A549 (cell line): ENCODE data around the gene FGF14. TPM values are rescaled to one million over a fixed set of nuclear protein-coding genes. Genes with fewer than 3 reads are reported as not detected.

ENCODE experiments used
- ATAC-seq, 2 experiments: fragments of 200-7000 bp in 1 of 2; fragments of >200 bp in 1 of 2; cut with Nextera tagmentation in 1 of 2; cut with Tn5 transposase in 1 of 2; 3 replicates each; pipeline versions ENCODE4 v1.8.0 to v1.9.1; 2018 to 2020; ENCODE audit warnings: mild to moderate bottlenecking in 1 of 2, moderate library complexity in 1 of 2
- CTCF ChIA-PET: fragments of 300-600 bp; sonication (Branson Sonifier 250); formaldehyde crosslinking; extraction: SDS; loops from one replicate; lab custom pipeline; 2021; ENCODE audit warnings: antibody characterized with exemption, inconsistent platforms; lab: Yijun Ruan, JAX
- POLR2A ChIA-PET: fragments of 350-600 bp; formaldehyde crosslinking; extraction: SDS; loops from one replicate; lab custom pipeline; 2021; ENCODE audit warnings: antibody characterized with exemption, inconsistent platforms; lab: Yijun Ruan, JAX
- DNase-seq, 2 experiments: peaks; one replicate each; pipeline versions ENCODE4 v3.0.0 to v3.0.0-alpha.2; 2011 to 2016; ENCODE audit warnings: low read depth in 1 of 2, low spot score in 1 of 2
- FAIRE-seq: peaks from 2 replicates; lab custom pipeline; 2011; peaks lifted over from hg19 to GRCh38; lab: Jason Lieb, UNC
- H3K27ac ChIP-seq, 2 experiments: fragments of >200 bp; sonication (Bioruptor Twin); formaldehyde crosslinking; 3 replicates each; pipeline ENCODE4 v1.5.1; 2016 to 2017
- H3K4me1 ChIP-seq: fragments of >200 bp; sonication (Bioruptor Twin); formaldehyde crosslinking; 3 replicates; pipeline ENCODE4 v1.6.1; 2016
- H3K4me2 ChIP-seq: fragments of >200 bp; sonication (Bioruptor Twin); formaldehyde crosslinking; 3 replicates; pipeline ENCODE4 v1.6.1; 2016
- H3K4me3 ChIP-seq: fragments of >200 bp; sonication (Bioruptor Twin); formaldehyde crosslinking; 3 replicates; pipeline ENCODE4 v1.5.1; 2016
- H3K9me3 ChIP-seq: fragments of >200 bp; sonication (Bioruptor Twin); formaldehyde crosslinking; 3 replicates; pipeline ENCODE4 v1.6.1; 2016
- BHLHE40 ChIP-seq: IDR thresholded peaks from 2 replicates; pipeline ENCODE4 v1.6.1; 2012; ENCODE audit warnings: low read depth, low read length, inconsistent platforms
- CBX8 ChIP-seq: fragments of 200-600 bp; sonication (generic); IDR thresholded peaks from 2 replicates; pipeline ENCODE4 v1.6.1; 2016
- CEBPB ChIP-seq, 2 experiments: fragments of >200 bp in 1 of 2; sonication (Bioruptor Twin) in 1 of 2; formaldehyde crosslinking in 1 of 2; IDR thresholded peaks; 2 replicates each; pipeline ENCODE4 v1.6.1; 2012 to 2016
- CHD2 ChIP-seq: fragments of 150-350 bp; IDR thresholded peaks from 2 replicates; pipeline ENCODE4 v1.6.1; 2014; ENCODE audit warnings: low read length; ENCODE audit not compliant: partially characterized antibody
- EP300 ChIP-seq, 2 experiments: fragments of >200 bp; sonication (Bioruptor Twin); formaldehyde crosslinking; IDR thresholded peaks; 2 replicates in 1 of 2; 3 replicates in 1 of 2; pipeline ENCODE4 v1.6.1; 2016 to 2017
- ESRRA ChIP-seq: fragments of 150-350 bp; IDR thresholded peaks from 2 replicates; pipeline ENCODE4 v1.6.1; 2014; ENCODE audit warnings: mild to moderate bottlenecking, low read length, borderline replicate concordance
- FOSB ChIP-seq: fragments of 250-450 bp; sonication (Bioruptor Pico); IDR thresholded peaks from 2 replicates; pipeline ENCODE4 v1.5.0; 2020; ENCODE audit warnings: mild to moderate bottlenecking, moderate library complexity
- GATA3 ChIP-seq: IDR thresholded peaks from 2 replicates; pipeline ENCODE4 v1.6.1; 2012; ENCODE audit warnings: borderline replicate concordance
- HOXB13 ChIP-seq: fragments of 250-450 bp; sonication (Bioruptor Pico); IDR thresholded peaks from 2 replicates; pipeline ENCODE4 v1.5.0; 2020; ENCODE audit warnings: low read depth, mild to moderate bottlenecking, moderate library complexity
- JUN ChIP-seq, 2 experiments: fragments of >200 bp; sonication (Bioruptor Twin); formaldehyde crosslinking; IDR thresholded peaks; 2 replicates in 1 of 2; 3 replicates in 1 of 2; pipeline ENCODE4 v1.6.1; 2016 to 2017
- JUNB ChIP-seq: fragments of >200 bp; sonication (Bioruptor Twin); formaldehyde crosslinking; IDR thresholded peaks from 2 replicates; pipeline ENCODE4 v1.6.1; 2016
- MAFK ChIP-seq: fragments of 450-650 bp; IDR thresholded peaks from 2 replicates; pipeline ENCODE4 v1.6.1; 2014; ENCODE audit not compliant: partially characterized antibody
- MAZ ChIP-seq: fragments of 150-350 bp; IDR thresholded peaks from 2 replicates; pipeline ENCODE4 v1.6.1; 2014; ENCODE audit warnings: antibody characterized with exemption, low read depth, low read length, borderline replicate concordance
- MYC ChIP-seq: IDR thresholded peaks from 2 replicates; pipeline ENCODE4 v1.6.1; 2012; ENCODE audit warnings: mild to moderate bottlenecking, inconsistent platforms, low read length, improper control_type of control experiment, borderline replicate concordance
- NPAS2 ChIP-seq: fragments of 250-450 bp; sonication (Bioruptor Pico); IDR thresholded peaks from 2 replicates; pipeline ENCODE4 v1.8.0; 2022; ENCODE audit warnings: mild to moderate bottlenecking, moderate library complexity, borderline replicate concordance
- PHF8 ChIP-seq: fragments of 200-600 bp; sonication (generic); IDR thresholded peaks from 2 replicates; pipeline ENCODE4 v1.6.1; 2016; ENCODE audit warnings: low read depth, mild to moderate bottlenecking, antibody characterized with exemption, moderate library complexity, borderline replicate concordance
- POLR2A ChIP-seq: IDR thresholded peaks from 2 replicates; pipeline ENCODE4 v1.6.1; 2012; ENCODE audit warnings: mild to moderate bottlenecking, low read length
- POLR2AphosphoS2 ChIP-seq: conservative IDR thresholded peaks from 2 replicates; pipeline ENCODE4 v1.6.1; 2012; ENCODE audit warnings: low read length, improper control_type of control experiment, inconsistent platforms
- RCOR1 ChIP-seq: fragments of 150-350 bp; IDR thresholded peaks from 2 replicates; pipeline ENCODE4 v1.6.1; 2014; ENCODE audit warnings: antibody characterized with exemption, low read length, low read depth
- SREBF2 ChIP-seq: fragments of 450-650 bp; IDR thresholded peaks from 2 replicates; pipeline ENCODE4 v1.6.1; 2014; ENCODE audit warnings: mild to moderate bottlenecking, moderate library complexity
- TFCP2L1 ChIP-seq: fragments of 250-450 bp; sonication (Bioruptor Pico); IDR thresholded peaks from 2 replicates; pipeline ENCODE4 v1.5.0; 2021; ENCODE audit warnings: mild to moderate bottlenecking
- TP53 ChIP-seq: fragments of 250-450 bp; sonication (Bioruptor Pico); IDR thresholded peaks from 2 replicates; pipeline ENCODE4 v1.5.0; 2021; ENCODE audit warnings: mild to moderate bottlenecking, moderate library complexity
- ZFP36 ChIP-seq: fragments of 450-650 bp; IDR thresholded peaks from 2 replicates; pipeline ENCODE4 v1.6.1; 2014; ENCODE audit warnings: borderline replicate concordance; ENCODE audit not compliant: partially characterized antibody
- ZNF302 ChIP-seq: fragments of 250-450 bp; sonication (Bioruptor Pico); IDR thresholded peaks from 2 replicates; pipeline ENCODE4 v1.9.0; 2021; ENCODE audit warnings: inconsistent platforms, mild to moderate bottlenecking, moderate library complexity
- WGBS: methylation state at CpG from one replicate; pipeline ENCODE4 v1.1.6; 2017; ENCODE audit errors: missing lambda C conversion rate; 5-methylcytosine and 5-hydroxymethylcytosine counted together
- polyA plus RNA-seq, 4 experiments: library from polyadenylated mRNA; depleted of rRNA in 3 of 4; stranded (reverse); fragments of >200 nt; fragmentation: RNase III in 1 of 4; extraction: RNeasy Plus Mini Kit Qiagen cat#74134 plus additional on column Dnase treatment in 1 of 4; gene quantifications; 2 replicates in 3 of 4; 3 replicates in 1 of 4; pipeline ENCODE4 v1.2.3, GENCODE V29; 2011 to 2017
- TF ChIP-seq, protein P1 (sequence below): fragments of 150-350 bp; IDR thresholded peaks from 2 replicates; pipeline ENCODE4 v1.6.1; 2014; ENCODE audit warnings: low read depth, mild to moderate bottlenecking, low read length
- TF ChIP-seq, protein P2 (sequence below): IDR thresholded peaks from 2 replicates; pipeline ENCODE4 v1.6.1; 2012; ENCODE audit warnings: low read depth, borderline replicate concordance
- TF ChIP-seq, protein P3 (sequence below): IDR thresholded peaks from 2 replicates; pipeline ENCODE4 v1.6.1; 2012
- TF ChIP-seq, protein P4 (sequence below): fragments of 450-650 bp; IDR thresholded peaks from 2 replicates; pipeline ENCODE4 v1.6.1; 2014; ENCODE audit warnings: antibody characterized with exemption

FGF14 gene
- polyA plus RNA-seq, 2 of the 4 experiments (the other 2 are of a cell fraction) = not detected

DNA sequence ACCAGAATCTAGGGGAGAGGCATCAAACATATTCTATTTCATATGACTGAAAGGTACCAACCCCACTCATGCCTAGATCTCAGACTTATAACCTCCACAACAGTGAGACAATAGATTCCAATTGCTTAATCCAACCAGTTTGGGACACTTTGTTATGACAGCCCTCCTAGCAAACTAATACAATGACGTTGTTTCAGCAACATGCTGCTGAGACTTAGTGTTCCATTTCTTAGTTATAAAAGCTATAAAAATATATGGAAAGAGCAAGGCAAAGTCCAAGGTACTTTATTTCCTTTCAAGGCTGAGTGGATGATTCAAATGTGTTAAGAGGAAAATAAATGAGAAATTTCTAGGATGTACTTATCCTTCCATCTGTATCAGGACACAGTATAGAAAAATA lies 352.0 kb downstream of the FGF14 start:
- Histone ChIP-seq H3K4me1 (no peaks in the 10 kb centered on the region), H3K4me3 (no peak overlapping the region), H3K4me2 (no peak overlapping the region), H3K9me3 (no peaks in the 10 kb centered on the region), H3K27ac (no peak overlapping the region)
- ChIA-PET POLR2A (no interaction called here), CTCF (no interaction called here)
- WGBS = 6% methylated on average over 1 of the region's 1 CpG
- ATAC-seq (no peak), FAIRE-seq (no peak), DNase-seq (no peak)
- TF ChIP-seq POLR2AphosphoS2 (no peak), CEBPB (IDR thresholded peaks at IDR 0.05) (no peak), GATA3 (no peak)
- TF ChIP-seq, protein P1, sequence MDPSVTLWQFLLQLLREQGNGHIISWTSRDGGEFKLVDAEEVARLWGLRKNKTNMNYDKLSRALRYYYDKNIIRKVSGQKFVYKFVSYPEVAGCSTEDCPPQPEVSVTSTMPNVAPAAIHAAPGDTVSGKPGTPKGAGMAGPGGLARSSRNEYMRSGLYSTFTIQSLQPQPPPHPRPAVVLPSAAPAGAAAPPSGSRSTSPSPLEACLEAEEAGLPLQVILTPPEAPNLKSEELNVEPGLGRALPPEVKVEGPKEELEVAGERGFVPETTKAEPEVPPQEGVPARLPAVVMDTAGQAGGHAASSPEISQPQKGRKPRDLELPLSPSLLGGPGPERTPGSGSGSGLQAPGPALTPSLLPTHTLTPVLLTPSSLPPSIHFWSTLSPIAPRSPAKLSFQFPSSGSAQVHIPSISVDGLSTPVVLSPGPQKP = no peak

DNA sequence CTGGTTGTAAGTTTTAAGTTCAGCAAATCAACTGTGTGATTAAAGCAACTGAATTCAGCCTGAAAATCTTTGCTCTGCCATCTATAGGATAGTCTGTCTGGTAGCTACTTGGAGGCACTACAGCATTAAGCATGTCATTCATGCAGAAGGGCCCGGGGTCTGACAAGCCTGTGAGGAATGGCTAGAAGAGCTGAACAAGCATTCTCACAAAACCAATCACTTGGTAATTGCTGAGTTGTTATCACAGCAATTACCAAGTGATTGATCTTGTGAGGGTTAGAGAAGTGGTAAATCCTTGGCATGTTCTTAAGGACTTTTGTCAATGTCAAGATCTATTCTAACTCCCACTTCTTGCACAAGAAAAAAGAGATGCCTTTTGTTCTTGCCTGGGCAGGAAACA lies 356.1 kb downstream of the FGF14 start:
- WGBS = 0% methylated on average over 1 of the region's 1 CpG
- TF ChIP-seq CBX8 (no peak), TFCP2L1 (CRISPR knock-in tag) (no peak), POLR2A (no peak), FOSB (no peak), TP53 (CRISPR knock-in tag) (no peak), MYC (no peak), CHD2 (no peak), MAFK (no peak)
- TF ChIP-seq, protein P2, sequence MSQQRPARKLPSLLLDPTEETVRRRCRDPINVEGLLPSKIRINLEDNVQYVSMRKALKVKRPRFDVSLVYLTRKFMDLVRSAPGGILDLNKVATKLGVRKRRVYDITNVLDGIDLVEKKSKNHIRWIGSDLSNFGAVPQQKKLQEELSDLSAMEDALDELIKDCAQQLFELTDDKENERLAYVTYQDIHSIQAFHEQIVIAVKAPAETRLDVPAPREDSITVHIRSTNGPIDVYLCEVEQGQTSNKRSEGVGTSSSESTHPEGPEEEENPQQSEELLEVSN = no peak
- TF ChIP-seq, protein P1 = no peak
- POLR2A ChIA-PET = no interaction called here

DNA sequence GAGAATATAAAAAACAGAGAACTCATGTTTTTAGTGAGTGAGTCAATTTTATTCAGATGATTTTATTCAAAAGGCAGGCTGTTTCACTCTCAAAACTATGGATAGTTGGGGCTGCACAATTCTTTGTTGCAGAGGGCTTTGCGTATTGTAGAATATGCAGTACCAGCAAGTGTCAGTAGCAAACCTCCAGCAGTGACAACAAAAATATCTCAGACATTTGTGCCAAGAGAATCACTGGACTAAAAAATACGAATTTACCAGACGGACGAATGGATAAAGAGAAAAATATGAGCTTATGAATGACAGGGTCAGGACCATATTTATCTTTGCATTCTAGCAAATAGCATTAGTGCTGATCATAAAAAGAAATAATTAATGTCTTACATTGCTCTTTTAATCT lies 359.1 kb downstream of the FGF14 start:
- ChIA-PET CTCF (no interaction called here), POLR2A (no interaction called here)
- Histone ChIP-seq H3K9me3 (no peaks in the 10 kb centered on the region), H3K27ac (no peak overlapping the region), H3K4me1 (no peaks in the 10 kb centered on the region), H3K4me3 (no peak overlapping the region), H3K4me2 (no peak overlapping the region)
- TF ChIP-seq MAZ (no peak), JUNB (no peak), BHLHE40 (no peak), JUN (IDR thresholded peaks at IDR 0.05) (no peak)
- TF ChIP-seq, protein P3, sequence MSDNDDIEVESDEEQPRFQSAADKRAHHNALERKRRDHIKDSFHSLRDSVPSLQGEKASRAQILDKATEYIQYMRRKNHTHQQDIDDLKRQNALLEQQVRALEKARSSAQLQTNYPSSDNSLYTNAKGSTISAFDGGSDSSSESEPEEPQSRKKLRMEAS = no peak
- WGBS = 9% methylated on average over 4 of the region's 4 CpGs
- FAIRE-seq (no peak), DNase-seq (no peak), ATAC-seq (no peak)

More for the DNA sequence above, 356.1 kb downstream of the FGF14 start:
- H3K9me3 ChIP-seq = no peaks in the 10 kb centered on the region
- DNase-seq = no peak
- no peak for FAIRE-seq
- H3K4me1 ChIP-seq = no peaks in the 10 kb centered on the region
- CTCF ChIA-PET = no interaction called here
- no peak for ATAC-seq
- no peak overlapping the region for H3K4me2 ChIP-seq
- no peak overlapping the region for H3K4me3 ChIP-seq
- no peak overlapping the region for H3K27ac ChIP-seq

DNA sequence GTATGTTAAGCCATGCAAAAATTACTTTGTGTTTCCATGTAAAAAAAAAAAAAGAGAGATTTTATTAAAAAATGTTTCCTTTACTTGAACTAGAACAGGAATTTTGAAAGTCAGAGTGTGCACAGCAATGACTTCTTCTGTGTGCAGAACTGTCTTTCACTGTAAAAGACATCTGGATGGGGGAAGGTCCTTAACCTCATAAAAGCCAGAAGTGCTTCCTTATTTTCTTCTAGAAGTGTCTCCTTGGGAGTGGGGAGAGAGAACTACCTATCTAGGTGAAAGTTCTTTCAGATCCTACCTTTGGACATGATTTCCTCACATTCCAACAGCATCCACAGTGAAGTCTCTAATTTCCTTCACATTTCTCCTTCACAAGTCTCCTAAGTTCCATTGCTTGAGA lies 360.3 kb downstream of the FGF14 start:
- no peak overlapping the region for H3K27ac ChIP-seq
- TF ChIP-seq POLR2AphosphoS2 (no peak), EP300 (IDR thresholded peaks at IDR 0.05) (no peak), ESRRA (no peak), ZFP36 (no peak), TFCP2L1 (CRISPR knock-in tag) (no peak), RCOR1 (no peak), PHF8 (no peak), SREBF2 (no peak), HOXB13 (no peak), FOSB (no peak), CHD2 (no peak), CEBPB (IDR thresholded peaks at IDR 0.05) (no peak), JUN (IDR thresholded peaks at IDR 0.05) (no peak), NPAS2 (no peak), ZNF302 (no peak), BHLHE40 (no peak), MAZ (no peak)
- TF ChIP-seq, protein P4, sequence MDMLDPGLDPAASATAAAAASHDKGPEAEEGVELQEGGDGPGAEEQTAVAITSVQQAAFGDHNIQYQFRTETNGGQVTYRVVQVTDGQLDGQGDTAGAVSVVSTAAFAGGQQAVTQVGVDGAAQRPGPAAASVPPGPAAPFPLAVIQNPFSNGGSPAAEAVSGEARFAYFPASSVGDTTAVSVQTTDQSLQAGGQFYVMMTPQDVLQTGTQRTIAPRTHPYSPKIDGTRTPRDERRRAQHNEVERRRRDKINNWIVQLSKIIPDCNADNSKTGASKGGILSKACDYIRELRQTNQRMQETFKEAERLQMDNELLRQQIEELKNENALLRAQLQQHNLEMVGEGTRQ = no peak
- ATAC-seq (no peak), FAIRE-seq (no peak), DNase-seq (no peak)
- H3K9me3 ChIP-seq = no peaks in the 10 kb centered on the region
- POLR2A ChIA-PET = no interaction called here
- CTCF ChIA-PET = no interaction called here
- no peak overlapping the region for H3K4me2 ChIP-seq
- H3K4me1 ChIP-seq = no peaks in the 10 kb centered on the region
- H3K4me3 ChIP-seq = no peak overlapping the region
